Dendritic cell treated with granulocyte-macrophage colony-stimulating factor and Interleukin-4, amounts not matched to agents 40 ng/mL and 50 ng/mL, for 4 days (primary cell): ENCODE results near the gene CHERP.
"Not testable (repeated sequence)": the region's sequence is repeated elsewhere in the genome, so short reads cannot be mapped to it uniquely, and the experiment has no call there.

Experiments used
- H3K27ac Mint-ChIP-seq: one replicate; pipeline ENCODE4 v1.8.0; 2022; ENCODE audit warnings: mild to moderate bottlenecking, mixed read lengths
- H3K27me3 Mint-ChIP-seq: one replicate; pipeline ENCODE4 v1.8.0; 2022; ENCODE audit warnings: mild to moderate bottlenecking, mixed read lengths
- H3K36me3 Mint-ChIP-seq: one replicate; pipeline ENCODE4 v1.8.0; 2022; ENCODE audit warnings: low read depth, mixed read lengths
- H3K4me1 Mint-ChIP-seq: one replicate; pipeline ENCODE4 v1.8.0; 2022; ENCODE audit warnings: low read depth, mixed read lengths
- H3K4me3 Mint-ChIP-seq: one replicate; pipeline ENCODE4 v1.8.0; 2022; ENCODE audit warnings: mild to moderate bottlenecking, moderate library complexity, mixed read lengths
- H3K9me3 Mint-ChIP-seq: one replicate; pipeline ENCODE4 v1.8.0; 2022; ENCODE audit warnings: mixed read lengths
- intact Hi-C: fragments of 100-400 bp; cut with micrococcal nuclease; formaldehyde crosslinking; loops from one replicate; pipeline ENCODE4 v1.15.0; 2022

The CHERP gene

DNA sequence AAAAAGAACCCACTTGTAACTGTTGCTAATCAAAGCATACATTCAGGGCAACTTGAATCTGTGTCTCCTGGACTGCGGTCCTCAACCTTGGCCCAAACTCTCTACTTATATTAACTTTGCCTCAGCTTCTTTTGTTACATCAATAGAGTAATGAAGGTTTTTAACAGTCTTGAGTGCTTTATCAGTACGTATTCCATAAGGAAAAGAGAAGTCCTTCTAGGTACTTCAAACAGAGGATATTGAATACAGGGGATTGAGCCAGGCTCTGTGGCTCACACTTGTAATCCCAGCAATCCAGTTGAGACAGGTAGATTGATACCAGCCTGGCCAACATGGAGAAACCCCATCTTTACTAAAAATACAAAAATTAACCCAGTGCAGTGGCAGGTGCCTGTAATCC, 69.2 kb downstream of the CHERP start:
- Mint-ChIP-seq H3K36me3 (peaks cover 12% of the 10 kb centered on the region), H3K4me1 (peaks cover 31% of the 10 kb centered on the region), H3K9me3 (no peaks in the 10 kb centered on the region), H3K27ac (no peak overlapping the region), H3K27me3 (peaks cover 3% of the 10 kb centered on the region), H3K4me3 (no peak overlapping the region)
- intact Hi-C loops: loop anchor here (2.0 kb wide), 1 partner anchor 70 kb away; the partner anchor contains the start of gene CHERP

DNA sequence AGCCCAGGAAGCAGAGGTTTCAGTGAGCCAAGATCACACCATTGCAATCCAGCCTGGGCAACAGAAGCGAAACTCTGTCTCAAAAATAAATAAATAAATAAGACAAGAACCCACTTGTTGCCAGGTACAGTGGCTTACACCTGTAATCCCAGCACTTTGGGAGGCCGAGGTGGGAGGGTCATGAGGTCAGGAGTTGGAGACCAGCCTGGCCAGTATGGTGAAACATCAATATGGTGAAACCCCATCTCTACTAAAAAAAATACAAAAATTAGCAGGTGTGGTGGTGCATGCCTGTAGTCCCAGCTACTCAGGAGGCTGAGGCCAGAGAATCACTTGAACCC, 69.7 kb downstream of the CHERP start:
- Mint-ChIP-seq H3K4me1 (peaks cover 35% of the 10 kb centered on the region), H3K27ac (peak overlapping the region; percentile 86), H3K36me3 (peaks cover 13% of the 10 kb centered on the region), H3K4me3 (peak overlapping the region; percentile 86)
- H3K9me3 Mint-ChIP-seq, H3K27me3 Mint-ChIP-seq: not testable (repeated sequence)
- intact Hi-C loops: loop anchor here (2.0 kb wide), 1 partner anchor 70 kb away; the partner anchor contains the start of gene CHERP

DNA sequence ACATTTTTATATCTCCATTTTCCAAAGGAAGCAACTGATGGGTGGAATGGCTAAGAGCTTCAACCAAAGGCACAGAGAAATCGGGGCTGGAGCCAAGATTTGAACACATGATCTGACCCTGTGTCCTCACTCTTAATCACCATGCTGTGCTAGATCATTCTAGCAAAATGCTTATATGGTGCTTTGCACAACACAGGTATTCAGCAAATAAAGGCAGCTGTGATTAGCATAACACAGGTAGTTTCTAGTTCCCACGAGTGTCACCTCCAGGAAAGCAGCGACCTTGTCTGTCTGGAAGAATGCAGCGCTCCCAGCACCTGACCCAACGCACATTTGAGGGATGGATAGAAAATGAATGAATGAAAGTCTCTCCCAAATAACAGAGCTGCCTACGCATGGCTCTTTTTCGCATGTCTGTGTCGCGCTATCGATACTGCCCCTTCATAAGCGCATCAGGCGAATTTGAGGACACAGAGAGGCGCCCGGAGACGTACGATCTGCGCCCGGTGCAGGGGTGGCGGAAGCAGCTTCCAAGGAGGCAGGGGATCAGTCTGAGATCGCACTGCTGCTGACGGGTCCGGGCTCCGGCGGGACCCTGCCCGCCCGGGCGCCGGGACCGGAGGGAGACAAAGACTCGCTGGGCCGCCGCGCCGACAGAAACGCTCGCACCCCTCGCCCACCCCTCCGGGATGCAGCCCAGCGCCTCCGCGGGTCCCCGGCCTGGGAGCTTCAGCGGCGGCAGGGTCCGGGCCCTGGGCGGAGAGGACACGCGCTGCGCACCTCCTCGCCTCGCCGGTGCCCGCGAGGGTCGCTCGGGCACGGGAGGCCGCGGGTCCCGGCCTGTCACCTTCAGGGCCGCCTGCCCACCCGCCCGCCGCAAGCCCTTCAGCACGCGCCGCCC, 71.1 kb downstream of the CHERP start:
- Mint-ChIP-seq H3K36me3 (peaks cover 18% of the 10 kb centered on the region), H3K4me3 (peak overlapping the region; percentile 80), H3K27ac (peak overlapping the region; percentile 69), H3K4me1 (peaks cover 41% of the 10 kb centered on the region), H3K27me3 (no peaks in the 10 kb centered on the region), H3K9me3 (no peaks in the 10 kb centered on the region)
- intact Hi-C loops: loop anchor here (1.0 kb wide), 1 partner anchor 25 kb away; the partner anchor contains the start of genes C19orf44 and CALR3

DNA sequence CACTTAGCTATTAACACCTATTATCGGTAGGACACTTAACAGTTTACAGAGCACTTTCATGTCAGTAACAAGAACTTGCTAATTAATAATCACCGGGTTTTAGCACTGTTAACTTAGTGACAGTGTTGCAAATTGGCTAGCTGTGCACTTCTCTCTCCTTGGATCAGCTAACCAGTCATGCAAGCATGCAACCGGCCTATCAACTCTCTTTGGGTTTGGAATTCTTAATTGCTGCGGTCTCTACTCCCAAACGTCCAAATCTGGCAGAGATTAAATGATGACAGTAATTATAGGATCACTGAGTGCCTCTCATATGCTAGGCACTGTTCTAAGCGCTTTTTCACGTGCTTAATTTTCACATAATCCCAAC, 71.7 kb downstream of the CHERP start:
- Mint-ChIP-seq H3K27me3 (no peaks in the 10 kb centered on the region), H3K4me1 (peaks cover 43% of the 10 kb centered on the region), H3K9me3 (no peaks in the 10 kb centered on the region), H3K4me3 (peak overlapping the region; percentile 80), H3K36me3 (peaks cover 18% of the 10 kb centered on the region), H3K27ac (peak overlapping the region; percentile 69)
- intact Hi-C loops: no loop called here
